ENCODE results near the gene SHROOM1. TPM values are rescaled to one million over a fixed set of nuclear protein-coding genes. Genes with fewer than 3 reads are reported as not detected.

The SHROOM1 gene
- total and polyA plus RNA-seq, 9 of the 15 experiments (the other 6 are each of a cell fraction or from before 2014, with no cell fraction given) = 0.44 to 26.5 (median 11.9) TPM

- TF ChIP-seq RBM39 (optimal IDR thresholded peaks at IDR 0.05; ENCODE audit: low read depth, low read length) (no peak), TCF7 (IDR thresholded peaks at IDR 0.05; ENCODE audit: borderline replicate concordance) (no peak), ELF1 (tag; IDR thresholded peaks at IDR 0.05) (no peak), DMBX1 (CRISPR knock-in tag; IDR thresholded peaks at IDR 0.05; ENCODE audit: borderline replicate concordance) (peak; percentile 77), TBP (optimal IDR thresholded peaks at IDR 0.05; ENCODE audit: low read depth, low read length) (peak; percentile 61), ZNF311 (CRISPR knock-in tag; IDR thresholded peaks at IDR 0.05) (no peak), ZNF561 (CRISPR knock-in tag; conservative IDR thresholded peaks at IDR 0.05) (no peak), LEF1 (IDR thresholded peaks at IDR 0.05) (no peak), BRD9 (IDR thresholded peaks at IDR 0.05; ENCODE audit: low read depth, partially characterized antibody) (no peak)
- TF ChIP-seq, protein P1, sequence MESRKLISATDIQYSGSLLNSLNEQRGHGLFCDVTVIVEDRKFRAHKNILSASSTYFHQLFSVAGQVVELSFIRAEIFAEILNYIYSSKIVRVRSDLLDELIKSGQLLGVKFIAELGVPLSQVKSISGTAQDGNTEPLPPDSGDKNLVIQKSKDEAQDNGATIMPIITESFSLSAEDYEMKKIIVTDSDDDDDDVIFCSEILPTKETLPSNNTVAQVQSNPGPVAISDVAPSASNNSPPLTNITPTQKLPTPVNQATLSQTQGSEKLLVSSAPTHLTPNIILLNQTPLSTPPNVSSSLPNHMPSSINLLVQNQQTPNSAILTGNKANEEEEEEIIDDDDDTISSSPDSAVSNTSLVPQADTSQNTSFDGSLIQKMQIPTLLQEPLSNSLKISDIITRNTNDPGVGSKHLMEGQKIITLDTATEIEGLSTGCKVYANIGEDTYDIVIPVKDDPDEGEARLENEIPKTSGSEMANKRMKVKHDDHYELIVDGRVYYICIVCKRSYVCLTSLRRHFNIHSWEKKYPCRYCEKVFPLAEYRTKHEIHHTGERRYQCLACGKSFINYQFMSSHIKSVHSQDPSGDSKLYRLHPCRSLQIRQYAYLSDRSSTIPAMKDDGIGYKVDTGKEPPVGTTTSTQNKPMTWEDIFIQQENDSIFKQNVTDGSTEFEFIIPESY (CRISPR knock-in tag; IDR thresholded peaks at IDR 0.05) = no peak
- TF ChIP-seq, protein P2, sequence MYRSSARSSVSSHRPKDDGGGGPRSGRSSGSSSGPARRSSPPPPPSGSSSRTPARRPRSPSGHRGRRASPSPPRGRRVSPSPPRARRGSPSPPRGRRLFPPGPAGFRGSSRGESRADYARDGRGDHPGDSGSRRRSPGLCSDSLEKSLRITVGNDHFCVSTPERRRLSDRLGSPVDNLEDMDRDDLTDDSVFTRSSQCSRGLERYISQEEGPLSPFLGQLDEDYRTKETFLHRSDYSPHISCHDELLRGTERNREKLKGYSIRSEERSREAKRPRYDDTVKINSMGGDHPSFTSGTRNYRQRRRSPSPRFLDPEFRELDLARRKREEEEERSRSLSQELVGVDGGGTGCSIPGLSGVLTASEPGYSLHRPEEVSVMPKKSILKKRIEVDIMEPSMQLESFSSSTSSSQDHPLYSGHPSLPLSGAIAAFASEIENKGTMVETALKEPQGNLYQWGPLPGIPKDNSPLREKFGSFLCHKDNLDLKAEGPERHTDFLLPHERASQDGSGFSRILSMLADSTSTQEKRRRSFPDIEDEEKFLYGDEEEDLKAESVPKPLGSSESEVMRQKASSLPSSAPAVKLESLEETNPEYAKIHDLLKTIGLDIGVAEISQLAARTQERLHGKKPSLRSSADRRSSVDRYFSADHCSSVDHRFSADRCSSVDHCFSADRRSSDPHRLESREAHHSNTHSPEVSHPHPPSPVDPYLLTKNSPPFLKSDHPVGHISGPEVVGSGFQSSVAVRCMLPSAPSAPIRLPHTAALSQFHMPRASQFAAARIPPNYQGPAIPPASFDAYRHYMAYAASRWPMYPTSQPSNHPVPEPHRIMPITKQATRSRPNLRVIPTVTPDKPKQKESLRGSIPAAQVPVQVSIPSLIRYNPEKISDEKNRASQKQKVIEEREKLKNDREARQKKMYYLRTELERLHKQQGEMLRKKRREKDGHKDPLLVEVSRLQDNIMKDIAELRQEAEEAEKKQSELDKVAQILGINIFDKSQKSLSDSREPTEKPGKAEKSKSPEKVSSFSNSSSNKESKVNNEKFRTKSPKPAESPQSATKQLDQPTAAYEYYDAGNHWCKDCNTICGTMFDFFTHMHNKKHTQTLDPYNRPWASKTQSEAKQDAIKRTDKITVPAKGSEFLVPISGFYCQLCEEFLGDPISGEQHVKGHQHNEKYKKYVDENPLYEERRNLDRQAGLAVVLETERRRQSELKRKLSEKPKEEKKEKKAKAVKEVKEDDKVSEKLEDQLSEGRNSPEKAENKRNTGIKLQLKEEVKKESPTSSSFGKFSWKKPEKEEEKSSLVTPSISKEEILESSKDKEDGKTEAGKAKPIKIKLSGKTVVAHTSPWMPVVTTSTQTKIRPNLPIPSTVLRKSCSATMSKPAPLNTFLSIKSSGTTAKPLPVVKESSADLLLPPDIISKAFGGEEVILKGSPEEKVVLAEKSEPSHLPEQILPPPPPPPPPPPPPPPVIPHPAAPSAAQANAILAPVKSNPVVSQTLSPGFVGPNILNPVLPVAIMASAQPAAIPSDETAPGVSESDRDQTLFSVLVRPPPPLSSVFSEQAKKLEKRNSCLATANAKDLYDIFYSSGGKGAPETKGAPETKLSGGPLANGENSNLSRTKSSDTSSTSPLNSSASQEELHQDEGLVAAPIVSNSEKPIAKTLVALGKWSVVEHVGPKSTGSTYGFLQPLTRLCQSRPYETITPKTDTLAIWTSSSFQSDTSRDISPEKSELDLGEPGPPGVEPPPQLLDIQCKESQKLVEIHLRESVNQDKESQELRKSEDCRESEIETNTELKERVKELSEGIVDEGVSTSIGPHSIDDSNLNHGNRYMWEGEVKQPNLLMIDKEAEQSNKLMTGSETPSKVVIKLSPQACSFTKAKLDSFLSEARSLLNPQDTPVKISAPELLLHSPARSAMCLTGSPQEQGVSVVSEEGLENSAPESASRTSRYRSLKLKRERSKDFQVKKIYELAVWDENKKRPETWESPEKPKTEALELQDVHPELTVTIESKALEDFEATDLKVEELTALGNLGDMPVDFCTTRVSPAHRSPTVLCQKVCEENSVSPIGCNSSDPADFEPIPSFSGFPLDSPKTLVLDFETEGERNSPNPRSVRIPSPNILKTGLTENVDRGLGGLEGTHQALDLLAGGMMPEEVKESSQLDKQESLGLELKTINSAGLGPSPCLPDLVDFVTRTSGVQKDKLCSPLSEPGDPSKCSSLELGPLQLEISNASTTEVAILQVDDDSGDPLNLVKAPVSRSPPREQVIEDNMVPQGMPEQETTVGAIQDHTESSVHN (IDR thresholded peaks at IDR 0.05; ENCODE audit: borderline replicate concordance in 1 of 2, low read depth in 1 of 2) = no peak
These were observed at the start of gene SHROOM1 (continued) for GRCh38 chr5:132830436-132831094.

Data from K562 (cell line).